ENCODE data around the gene THSD4.

Gene THSD4

GRCh38 chr15:71469413-71469812, 354.1 kb downstream of the THSD4 start:
- no peak for DNase-seq

DNA sequence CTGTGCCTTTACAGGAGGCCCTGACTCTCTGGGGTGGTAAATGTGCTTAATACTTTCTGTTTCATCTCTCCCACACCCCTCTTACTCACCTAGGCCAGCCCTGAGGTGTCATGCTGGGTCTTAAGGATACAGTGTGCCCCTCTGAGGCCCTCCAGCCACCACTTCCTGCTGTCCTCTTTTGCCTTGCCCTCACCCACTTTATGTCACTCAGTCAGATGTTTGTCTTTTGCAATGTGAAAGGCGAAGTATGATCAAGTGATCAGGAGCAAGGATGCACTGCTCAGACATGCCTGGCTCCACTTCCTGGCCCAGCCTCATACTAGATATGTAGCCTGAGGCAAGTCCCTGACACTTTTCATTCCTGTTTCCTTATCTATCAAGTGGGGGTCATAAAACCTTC, 356.1 kb downstream of the THSD4 start:
- no peak for DNase-seq

DNA sequence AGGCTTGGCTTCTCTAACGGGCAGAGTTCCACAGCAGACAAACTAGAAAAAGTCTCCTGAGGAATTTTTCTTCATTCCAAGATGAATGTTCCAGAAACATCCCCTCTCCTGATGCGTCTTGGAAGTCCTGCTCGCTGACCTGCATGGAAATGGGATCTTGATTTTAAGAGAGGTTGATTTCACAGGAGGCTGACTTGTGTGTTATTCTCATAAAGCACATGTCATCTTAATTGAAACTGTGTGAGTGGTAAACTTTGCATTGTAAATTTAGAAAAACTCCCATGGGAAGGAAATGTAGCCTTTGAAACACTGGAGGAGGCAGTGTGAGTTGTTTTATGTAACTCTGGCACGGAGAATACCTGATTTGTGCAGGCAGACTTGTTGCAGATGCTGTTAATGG, 357.3 kb downstream of the THSD4 start:
- DNase-seq = no peak

DNA sequence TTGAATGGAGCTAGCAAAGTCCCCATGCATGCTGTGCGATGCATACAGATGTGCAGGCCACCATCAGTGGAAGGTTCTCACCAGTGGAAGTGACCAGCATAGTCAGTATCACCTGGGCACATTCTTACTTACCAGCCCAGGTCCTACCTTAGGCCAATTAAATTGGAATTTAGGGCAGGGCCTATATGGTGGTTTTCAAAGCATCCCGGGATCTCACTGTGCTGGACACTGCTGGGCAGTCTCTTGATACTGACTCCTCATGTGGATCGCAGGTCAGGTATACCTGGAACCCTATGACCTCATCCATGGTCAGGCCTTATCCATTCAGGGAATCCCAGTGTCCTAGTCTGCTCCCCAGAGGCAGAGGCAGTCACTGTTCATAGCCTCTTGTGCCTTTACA, 358.5 kb downstream of the THSD4 start:
- no peak for DNase-seq

DNA sequence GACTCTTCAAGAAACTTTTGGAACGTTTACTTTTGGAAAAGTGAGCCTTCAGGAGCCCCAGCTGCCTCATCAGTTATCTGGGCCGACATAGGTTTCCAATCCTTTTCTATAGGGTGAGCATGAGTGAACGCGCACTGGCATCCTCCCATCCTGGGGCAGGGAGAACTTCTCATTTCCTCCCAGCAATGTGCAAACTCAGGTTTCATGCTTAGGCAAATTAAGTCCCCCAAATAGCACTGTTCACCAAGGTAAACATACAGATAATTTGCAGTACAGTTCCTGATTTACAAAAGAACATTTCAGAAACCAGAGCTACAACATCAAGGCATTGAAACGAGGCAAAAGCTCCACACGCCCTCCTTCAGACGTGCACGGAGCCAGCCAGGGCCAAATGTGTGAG, 361.6 kb downstream of the THSD4 start:
- no peak for DNase-seq

DNA sequence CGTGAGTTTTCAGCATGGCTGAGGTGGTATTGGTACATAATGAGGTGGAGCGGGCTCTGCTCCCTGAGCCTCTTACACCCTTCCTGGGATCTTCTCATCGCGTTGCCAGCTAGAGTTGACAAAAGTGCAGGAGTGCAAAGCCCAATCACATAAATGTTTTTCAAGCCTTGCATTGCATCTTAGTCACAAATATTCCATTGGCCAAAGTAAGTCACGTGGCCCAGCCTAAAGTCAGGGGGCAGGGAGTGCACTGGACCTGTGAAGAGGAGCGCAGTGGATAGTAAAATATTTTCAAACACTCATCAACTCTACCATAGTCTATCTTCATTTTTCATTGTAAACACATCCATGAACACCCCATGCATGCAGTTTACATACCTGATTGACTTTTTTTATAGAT, 365.3 kb downstream of the THSD4 start:
- DNase-seq = no peak

- DNase-seq = no peak
These were observed 368.8 kb downstream of the THSD4 start for GRCh38 chr15:71484080-71484479.

GRCh38 chr15:71485094-71485693, 369.9 kb downstream of the THSD4 start:
- DNase-seq = no peak

DNA sequence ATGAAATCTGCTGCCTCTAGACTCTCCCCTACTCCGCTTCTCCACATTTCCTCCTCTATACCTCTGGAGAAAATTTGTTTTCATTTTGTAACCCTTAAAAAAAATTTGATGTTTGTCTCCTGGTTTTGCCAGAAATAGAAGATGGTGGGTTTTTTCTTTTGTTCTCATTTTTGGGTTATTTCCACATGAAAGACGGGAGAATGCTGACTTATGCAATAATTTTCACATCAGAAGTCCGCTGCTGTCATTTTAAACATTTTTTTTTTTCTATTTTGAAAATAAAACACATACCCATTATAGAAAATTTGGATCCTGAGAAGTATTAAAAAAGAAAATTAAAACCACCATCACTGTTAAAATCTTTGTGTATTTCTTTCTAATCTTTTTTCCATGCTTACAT, 374.3 kb downstream of the THSD4 start:
- no peak for DNase-seq

- no peak for DNase-seq
These were observed 378.3 kb downstream of the THSD4 start for GRCh38 chr15:71493526-71493925.

DNA sequence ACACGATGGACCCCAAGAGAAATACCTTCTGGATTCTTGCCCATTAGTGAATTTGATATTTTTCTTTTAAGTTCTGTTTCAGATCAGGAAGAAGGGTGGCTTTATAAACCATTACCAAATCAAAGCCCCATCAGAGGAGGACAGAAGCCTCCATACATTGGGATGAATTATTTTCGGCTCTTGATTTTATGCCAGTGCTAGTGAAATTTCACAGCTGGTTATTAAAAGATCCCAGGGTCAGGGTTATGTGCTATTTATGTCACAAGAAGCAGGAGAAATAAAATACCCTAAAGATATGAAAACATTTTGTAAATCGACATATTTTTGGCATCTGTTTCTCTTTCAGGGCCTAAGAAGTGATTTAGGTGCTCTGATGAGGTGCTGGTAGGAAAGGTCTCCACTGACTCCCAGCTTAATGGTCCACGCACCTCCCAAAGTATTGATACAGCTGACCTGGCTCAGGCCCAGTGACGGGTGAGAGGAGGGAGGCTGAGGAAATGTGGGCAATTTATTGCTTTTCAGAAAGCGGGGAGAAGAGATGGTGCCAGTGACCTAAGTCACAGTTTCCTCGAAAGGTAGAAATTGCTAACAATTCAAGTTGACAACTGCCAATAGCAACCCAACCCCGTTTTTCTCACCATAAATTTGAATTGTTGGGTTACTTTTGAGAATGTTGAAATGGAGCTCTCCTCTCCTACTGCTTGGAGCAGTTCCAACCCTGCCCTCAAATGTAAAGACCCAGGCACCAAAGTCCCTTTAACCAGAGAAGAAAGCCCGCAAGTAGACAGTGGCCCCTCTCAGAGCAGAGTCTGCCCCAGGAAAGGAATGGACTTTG, 379.5 kb downstream of the THSD4 start:
- DNase-seq = no peak

DNA sequence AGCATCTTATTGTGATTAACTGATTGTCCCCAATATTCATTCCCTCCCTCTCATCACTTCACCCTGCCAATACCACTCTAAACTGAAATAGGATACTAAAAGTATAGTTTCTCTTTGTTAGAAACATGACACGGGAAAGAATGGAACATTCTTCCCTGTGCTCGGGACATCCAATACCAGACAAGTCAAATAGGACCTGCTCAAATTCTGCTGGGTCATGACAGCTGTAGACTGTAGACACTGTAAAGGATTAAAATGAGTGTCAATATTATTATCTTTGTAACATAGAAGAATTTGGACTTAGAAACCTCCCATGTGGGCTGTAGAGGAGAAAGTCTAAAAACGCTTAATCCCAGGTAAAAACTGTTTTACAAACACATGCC, 380.1 kb downstream of the THSD4 start:
- no peak for DNase-seq

DNA sequence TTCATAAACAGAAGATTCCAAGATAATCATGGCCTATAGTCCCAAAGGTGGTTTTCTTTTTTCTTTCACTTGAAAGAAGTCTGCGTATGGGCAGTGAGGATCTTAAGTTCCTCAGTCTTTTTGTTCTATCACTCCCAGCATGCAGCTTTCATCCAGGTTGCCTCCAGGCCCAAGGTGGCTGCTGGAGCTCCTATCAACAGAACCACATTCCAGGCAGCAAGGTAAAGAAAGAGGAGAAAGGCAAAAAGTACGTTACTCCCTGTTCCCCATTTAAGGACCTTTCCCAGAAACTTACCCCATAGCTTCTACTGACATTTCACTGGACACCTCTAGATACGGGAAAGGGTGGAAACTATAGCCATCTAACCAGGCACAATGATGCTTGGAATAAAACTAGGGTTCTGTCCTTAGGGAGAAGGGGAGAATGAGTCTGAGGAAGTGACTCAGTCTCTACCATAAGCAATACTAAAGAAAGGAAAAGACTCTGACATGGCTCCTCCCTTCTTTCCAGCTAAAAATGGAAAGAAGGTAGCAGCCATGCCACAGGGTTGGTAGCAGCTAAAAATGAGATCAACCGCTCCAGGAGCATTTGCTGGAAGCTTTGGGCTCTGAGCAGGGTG, 381.2 kb downstream of the THSD4 start:
- no peak for DNase-seq

DNA sequence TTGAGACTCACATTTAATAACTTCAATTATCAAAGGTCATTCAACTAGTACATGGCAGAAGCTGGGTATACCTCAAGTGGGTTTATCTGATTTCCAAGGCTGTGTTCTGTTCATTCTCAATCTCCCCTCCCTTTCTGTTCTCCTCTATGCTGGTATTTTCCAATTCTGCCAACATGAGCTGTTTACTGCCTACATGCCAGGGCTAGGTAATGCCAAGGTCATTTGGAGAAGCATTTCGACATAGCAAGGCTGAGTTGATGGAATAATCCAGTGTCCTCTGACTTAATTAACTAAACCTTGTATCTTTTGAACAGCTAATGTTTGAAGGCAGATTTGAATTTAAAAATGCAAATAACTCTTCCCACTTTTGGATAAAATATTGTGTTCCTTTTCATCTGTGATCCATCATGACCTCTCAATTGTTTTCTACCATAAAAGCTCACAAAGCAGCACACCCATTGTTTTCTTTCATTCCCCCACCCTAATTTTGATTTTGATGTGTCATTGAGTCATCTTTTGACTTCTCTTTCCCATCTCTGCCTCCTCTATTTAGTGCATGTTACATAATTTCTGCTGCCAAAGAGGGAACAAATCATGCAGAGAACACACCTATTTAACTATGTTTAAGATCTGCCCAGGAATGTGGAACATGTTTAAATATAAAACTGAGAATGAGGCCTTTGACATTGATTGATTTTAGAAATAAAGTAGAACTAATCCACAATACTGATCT, 386.2 kb downstream of the THSD4 start:
- no peak for DNase-seq

DNA sequence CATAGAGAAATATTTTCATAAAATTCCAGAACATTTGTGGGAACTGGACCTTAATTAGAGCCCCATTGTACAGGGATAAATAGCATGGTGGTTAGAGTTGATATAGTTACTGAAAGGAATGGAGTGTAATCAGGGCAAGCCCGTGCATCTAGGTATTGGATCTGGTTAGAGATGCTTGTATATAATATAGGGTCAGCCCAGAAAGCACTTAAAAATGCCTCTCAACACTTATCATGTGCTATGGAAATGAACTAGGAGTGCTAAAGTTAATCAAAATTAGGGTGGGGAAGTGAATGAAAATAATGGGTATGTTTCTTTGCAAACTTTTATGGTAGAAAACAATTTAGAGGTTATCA, 386.8 kb downstream of the THSD4 start:
- no peak for DNase-seq

GRCh38 chr15:71505962-71506361, 390.7 kb downstream of the THSD4 start:
- DNase-seq = no peak

DNA sequence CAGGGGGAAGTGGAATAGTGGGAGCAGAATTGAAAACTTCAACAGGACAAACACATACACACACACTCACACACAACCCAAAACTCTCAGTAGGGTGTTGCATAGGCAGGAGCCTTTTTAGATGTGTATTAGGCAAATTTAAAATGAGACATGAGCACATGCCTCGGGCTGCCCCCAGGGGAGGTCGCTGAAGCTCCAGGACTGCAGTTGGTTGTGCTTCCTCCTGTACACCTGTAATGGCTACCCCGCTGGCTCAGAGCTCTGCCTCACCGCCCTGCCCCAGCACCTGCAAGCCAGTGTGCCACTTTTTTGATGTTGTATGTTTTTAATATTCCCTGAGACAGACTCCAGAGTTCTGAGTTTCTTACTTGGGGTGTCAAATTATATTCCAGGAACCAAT, 391.7 kb downstream of the THSD4 start:
- no peak for DNase-seq

DNA sequence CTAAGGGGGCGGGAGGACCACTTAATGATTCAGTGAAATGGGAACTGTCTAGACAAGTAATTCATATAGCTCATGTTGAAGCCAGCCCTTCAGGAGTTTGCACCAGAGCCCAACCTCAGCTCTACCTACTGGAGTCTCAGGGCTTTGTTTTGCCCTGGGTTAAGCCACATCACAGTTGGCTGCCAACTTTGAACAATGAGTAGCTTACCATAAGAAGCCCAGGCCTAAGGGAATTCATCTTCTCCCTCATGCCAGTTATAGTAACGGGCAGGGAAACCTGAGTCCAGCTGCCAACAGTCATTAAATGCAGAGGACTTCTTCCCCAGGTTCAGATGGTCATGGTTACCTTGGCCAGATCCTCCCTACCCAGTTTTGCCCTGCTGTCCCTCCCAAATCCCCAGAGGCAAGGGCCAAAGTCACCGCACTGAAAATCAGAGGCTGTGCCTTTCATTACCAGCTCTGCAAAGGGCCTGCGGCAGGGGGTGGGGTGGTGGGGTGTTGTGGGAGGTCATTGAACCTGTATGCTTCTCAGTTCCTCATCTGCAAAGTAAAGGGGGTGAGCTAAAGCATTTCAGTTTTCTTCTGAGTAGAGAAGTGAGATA, 392.9 kb downstream of the THSD4 start:
- DNase-seq = no peak

- DNase-seq = no peak
These were observed 393.9 kb downstream of the THSD4 start for GRCh38 chr15:71509139-71509538.

- DNase-seq = no peak
These were observed 395.5 kb downstream of the THSD4 start for GRCh38 chr15:71510763-71511162.

DNA sequence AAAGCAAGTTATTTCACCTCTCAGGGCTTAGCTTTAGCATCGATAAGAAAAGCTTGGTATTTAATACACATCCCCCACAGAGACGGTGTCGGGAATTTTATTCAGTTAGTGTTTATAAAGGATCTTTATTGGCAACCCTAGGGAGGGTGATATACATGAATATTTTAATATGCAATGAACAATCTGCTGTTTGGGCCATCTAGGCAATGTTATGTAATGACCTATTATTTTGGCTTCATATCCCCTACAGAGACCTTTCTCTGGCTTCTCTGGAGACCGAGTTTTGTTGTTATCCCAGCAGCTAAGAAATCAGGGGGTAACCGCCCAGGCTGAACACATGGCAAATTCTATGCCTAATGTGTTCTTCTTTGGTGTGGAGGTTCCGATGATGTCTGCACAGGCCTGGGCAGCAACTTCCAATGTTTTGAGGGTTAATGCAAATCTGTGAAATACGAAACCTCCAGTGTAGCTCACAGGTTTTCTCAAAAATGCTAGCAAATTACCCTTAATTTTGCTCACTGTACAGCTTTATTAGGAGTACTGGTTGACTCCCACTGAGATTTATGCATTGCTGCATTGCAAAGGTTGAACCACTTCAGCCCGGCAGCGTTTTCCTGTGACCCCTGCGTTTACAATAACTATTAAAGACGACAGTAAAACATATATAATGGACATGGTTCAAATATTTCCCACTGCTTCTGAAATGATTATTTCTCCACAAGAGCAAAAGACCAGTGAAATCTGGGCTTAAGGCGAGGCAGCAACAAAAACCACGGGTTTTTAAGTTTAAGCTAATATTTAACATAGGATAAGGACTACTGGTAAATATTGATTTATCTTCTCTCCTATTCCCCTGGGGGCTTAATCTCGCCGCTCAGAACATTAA, 396.8 kb downstream of the THSD4 start:
- DNase-seq = no peak

GRCh38 chr15:71512682-71513006, 397.4 kb downstream of the THSD4 start:
- DNase-seq = no peak

Measured in GOT3 (cell line).